HG03103 (cell line): Measurements from ENCODE around the gene CEP63.
"Not testable (repeated sequence)": the region's sequence is repeated elsewhere in the genome, so short reads cannot be mapped to it uniquely, and the experiment has no call there.

Experiments
- ATAC-seq: cut with Tn5 transposase; IDR thresholded peaks from one replicate; pipeline ENCODE4 v1.9.1; 2021; ENCODE audit warnings: low read depth; ENCODE audit not compliant: unreplicated experiment

Gene CEP63

DNA sequence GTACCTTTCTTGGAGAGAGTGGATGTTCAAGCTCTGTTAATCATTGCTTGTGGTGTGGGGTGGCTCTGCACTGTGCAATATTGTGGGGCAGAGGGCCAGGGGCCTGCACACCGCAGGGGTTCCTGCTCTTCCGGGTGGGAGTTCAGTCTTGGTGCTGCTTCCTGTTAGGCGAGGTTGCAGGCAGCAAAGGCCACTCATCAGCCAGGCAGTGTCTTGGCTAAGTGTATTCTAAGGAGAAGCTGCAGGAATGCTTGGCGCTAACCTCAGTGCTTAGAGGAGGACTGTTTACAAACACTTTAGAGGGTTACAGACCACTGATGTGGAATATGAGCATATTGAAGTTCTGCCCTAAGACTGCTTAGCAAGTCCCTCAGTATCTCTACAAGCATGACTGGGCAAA is 81.7 kb downstream of the CEP63 start:
- no peak for ATAC-seq

DNA sequence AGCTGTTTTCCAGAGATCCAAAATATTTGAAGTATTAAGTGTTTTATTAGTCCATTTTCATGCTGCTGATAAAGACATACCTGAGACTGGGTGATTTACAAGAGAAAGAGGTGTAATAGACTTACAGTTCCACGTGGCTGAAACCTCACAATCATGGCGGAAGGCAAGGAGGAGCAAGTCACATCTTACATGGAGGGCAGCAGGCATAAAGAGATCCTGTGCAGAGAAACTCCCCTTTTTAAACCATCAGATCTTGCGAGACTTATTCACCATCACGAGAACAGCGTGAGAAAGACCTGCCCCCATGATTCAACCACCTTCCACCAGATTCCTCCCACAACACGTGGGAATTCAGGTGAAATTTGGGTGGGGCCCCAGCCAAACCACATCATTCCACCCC is 82.9 kb downstream of the CEP63 start:
- ATAC-seq, result no peak

GRCh38 chr3:134569899-134570298 is 84.0 kb downstream of the CEP63 start:
- ATAC-seq, result not testable (repeated sequence)

- ATAC-seq, result no peak
These were observed 90.6 kb downstream of the CEP63 start for GRCh38 chr3:134576426-134576825.

- no peak for ATAC-seq
These were observed 91.0 kb downstream of the CEP63 start for GRCh38 chr3:134576831-134577230.

DNA sequence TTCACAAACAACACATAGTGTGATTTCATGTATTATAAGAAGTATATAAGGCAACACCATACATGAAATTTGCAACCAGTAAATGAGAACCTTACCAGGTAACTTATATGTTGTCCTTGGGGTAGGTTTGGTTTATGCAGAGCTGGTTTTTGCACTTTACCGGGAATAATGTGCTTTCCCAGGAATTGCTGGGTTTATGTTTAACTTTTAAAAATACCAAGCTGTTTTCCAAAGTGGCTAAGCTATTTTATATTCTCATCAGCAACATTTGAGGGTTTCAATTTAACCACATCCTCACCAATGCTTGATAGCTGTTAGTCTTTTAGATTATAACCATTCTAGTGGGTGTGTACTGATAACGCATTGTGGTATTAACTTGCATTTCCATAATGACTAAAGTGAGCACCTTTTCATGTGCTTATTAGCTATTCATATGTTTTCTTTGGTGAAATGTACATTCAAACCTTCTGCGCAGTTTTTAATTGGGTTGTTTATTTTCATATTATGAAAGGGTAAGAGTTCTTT is 93.3 kb downstream of the CEP63 start:
- ATAC-seq, result no peak

GRCh38 chr3:134590766-134591165 is 104.9 kb downstream of the CEP63 start:
- ATAC-seq, result no peak

GRCh38 chr3:134592806-134593205 is 106.9 kb downstream of the CEP63 start:
- ATAC-seq, result no peak

DNA sequence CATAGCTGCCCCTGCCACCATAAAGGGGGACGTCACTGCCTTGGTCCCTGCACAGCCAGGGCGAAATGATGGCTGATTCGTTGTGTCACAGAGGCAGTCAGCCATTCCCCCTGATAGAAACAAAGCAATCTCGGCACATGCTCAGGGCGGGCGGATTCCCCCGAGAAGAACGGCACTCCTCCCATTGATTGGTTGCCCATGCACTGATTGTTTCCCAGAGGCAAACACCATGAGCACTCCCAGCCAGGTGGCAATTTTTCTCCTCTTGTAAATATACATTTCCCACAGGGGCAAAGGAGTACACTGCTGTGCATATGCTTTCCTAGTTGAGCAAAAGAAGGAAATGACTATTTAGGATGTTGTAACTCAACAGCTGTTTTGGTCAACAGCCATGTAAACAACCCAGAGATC is 108.5 kb downstream of the CEP63 start:
- no peak for ATAC-seq

DNA sequence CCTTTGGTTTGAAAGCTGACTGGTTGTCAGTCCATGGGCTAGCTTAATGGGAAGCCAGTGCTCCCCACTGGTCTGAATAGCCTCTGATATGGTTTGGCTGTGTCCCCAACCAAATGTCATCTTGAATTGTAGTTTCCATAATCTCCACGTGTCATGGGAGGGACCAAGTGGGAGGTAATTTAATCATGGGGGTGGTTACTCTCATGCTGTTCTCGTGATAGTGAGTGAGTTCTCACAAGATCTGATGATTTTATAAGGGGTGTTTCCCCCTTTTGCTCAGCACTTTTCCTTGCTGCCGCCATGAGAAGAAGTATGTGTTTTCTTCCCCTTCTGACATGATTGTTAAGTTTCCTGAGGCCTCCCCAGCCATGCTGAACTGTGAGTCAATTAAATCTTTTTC is 109.1 kb downstream of the CEP63 start:
- ATAC-seq, result not testable (repeated sequence)

DNA sequence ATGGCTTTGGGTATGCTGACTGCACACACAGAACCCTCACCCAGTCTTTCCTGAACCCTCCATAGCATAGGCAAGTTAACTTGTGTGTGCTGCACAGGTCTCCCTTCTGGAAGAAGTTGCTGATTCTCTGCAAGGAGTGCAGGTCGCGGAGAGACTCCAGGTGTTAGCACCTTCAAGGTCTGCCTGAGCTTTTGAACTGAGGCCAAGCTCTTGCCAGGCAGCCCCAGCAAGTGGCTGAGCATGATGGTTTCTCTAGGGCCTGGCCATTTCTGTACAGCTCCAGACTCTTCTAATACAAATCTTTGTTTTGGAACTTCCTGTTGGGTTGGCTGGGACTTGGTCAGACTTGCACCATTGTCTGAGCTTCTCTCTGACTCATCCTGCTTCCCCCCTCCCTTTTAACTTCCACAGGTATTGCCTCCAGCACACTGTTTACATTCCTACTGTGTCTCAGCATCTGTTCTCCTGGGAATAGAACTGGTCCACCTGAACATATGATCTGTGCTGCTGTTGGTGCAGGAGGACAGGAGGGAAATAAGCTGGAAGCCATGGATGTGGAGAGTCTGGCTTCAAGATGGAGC is 111.6 kb downstream of the CEP63 start:
- ATAC-seq, result no peak

- no peak for ATAC-seq
These were observed 113.1 kb downstream of the CEP63 start for GRCh38 chr3:134598763-134599545.

- no peak for ATAC-seq
These were observed 114.3 kb downstream of the CEP63 start for GRCh38 chr3:134600206-134600605.

- ATAC-seq, result no peak
These were observed 115.0 kb downstream of the CEP63 start for GRCh38 chr3:134600685-134601463.

DNA sequence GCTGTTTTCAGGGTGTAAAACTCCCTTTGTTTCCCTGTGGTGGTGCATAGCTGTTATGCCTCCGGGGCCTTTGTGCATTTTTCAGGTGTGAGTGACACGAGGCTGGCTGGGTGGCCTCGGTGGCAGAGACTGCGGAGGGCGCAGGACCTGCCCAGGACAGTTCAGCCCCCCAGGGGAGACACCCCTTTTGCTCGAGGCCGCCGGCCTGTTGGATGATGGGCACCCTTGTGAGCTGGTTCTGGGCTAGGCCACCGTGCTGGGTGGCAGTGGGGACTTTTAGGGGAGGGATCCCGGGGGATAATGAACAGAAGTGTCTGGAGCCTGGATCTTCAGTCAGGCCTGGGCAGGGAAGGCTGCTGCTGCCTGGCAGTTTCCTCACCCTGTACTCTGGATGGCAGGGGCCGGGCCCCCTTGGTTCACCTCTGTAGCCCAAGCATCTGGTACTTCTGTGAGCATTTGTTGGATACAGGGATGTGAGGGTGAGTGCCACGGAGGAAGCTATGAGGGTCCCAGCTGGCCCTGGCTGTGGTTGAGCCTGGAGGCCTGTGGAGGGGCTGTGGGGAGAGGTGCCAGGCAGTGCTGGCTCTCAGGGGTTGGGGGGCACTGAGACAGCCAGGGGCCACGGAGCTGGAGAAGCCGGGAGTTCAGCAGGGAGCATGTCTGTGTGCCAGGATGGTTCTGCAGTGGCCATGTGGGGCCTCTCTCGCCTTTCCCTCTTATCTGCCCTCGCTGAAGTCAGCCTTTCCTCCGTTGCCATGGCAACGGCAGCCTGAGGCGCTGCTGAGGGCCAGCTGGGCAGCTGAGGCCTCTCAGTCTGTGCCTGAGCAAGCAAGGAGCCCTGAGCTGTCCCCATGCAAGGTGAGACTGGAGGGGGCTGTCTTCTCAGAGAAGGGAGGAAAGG is 115.9 kb downstream of the CEP63 start:
- no peak for ATAC-seq

DNA sequence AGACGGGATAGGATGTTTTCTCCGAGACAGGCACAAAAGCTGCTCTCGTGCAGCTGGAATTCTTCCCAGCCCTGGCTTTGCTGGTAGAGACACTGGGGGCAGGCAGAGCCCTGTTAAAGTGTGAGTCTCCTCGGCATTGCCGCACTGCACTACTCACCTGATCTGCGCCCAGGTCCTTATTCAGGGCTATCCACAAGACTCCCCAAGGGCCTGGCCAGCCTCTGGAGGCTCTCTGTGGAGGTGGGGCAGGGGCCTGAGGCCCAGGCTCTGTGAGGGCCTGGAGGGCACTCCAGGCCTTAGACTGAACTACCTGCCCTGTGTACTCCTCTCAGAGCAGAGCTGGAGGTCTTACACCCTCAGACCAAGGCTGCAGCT is 116.6 kb downstream of the CEP63 start:
- ATAC-seq, result no peak

- no peak for ATAC-seq
These were observed 117.6 kb downstream of the CEP63 start for GRCh38 chr3:134603480-134603879.

GRCh38 chr3:134603956-134604355 is 118.1 kb downstream of the CEP63 start:
- no peak for ATAC-seq

DNA sequence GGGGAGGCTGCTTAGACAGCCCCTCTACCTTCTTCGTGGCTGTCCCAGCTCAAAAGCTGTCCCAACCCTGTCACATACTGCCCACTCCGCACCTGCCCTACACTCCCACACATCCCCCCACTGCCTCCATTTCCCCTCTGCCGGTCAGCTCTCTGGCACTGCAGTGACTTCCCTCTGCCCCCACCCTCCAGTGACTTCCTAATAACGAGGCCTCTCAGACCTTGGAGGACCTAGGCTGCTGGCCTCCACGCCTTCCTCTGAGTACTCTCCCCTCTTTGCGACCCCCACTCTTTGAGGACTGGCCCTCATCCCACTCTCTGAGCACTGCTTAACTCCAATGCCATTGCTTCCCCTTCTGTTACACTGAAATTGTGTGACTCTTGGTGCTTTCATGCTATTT is 119.7 kb downstream of the CEP63 start:
- ATAC-seq, result no peak
